Measurements from ENCODE around the gene ZNF771.
"Not testable (repeated sequence)": the region's sequence is repeated elsewhere in the genome, so short reads cannot be mapped to it uniquely, and the experiment has no call there.

Gene ZNF771

DNA sequence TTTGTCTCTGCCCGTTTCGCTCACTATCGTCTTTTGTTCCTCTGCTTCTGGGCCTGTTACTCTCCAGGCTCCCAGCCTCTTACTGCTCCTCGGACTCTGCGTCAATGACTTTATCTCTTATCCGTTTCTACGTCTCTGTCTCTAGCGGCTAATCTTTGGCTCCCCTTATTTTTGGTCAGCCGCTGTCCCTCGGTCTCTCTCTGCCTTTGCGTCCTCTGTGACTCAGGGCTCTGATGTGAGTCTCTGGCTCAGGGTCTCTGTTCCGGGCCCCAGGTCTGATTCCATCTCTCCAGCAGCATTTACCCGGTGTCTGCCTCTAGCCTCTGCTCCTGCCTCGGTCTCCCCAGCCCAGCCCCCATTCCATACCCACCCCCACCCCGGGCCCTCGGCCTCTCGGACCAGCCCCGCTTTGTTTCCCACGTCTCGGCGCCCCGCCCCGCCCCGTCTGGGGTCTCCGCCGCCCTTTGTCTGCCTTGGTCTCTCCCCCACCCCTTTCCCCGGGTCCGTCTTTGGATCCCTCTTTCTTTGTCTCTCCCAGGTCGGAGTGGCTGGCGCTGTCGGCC, 12.7 kb upstream of the ZNF771 start:
- H2AFZ ChIP-seq = peak overlapping the region; percentile 96
- no peaks in the 10 kb centered on the region for H3K27me3 ChIP-seq (ENCODE audit: control insufficient read depth, insufficient read depth, low read length)
- peak overlapping the region; percentile 83 for H3K9ac ChIP-seq
- TF ChIP-seq, protein P1, sequence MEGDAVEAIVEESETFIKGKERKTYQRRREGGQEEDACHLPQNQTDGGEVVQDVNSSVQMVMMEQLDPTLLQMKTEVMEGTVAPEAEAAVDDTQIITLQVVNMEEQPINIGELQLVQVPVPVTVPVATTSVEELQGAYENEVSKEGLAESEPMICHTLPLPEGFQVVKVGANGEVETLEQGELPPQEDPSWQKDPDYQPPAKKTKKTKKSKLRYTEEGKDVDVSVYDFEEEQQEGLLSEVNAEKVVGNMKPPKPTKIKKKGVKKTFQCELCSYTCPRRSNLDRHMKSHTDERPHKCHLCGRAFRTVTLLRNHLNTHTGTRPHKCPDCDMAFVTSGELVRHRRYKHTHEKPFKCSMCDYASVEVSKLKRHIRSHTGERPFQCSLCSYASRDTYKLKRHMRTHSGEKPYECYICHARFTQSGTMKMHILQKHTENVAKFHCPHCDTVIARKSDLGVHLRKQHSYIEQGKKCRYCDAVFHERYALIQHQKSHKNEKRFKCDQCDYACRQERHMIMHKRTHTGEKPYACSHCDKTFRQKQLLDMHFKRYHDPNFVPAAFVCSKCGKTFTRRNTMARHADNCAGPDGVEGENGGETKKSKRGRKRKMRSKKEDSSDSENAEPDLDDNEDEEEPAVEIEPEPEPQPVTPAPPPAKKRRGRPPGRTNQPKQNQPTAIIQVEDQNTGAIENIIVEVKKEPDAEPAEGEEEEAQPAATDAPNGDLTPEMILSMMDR (IDR thresholded peaks at IDR 0.05) = no peak
- H3K36me3 ChIP-seq (ENCODE audit: control insufficient read depth, insufficient read depth, low read length) = no peaks in the 10 kb centered on the region
- H3K27ac ChIP-seq = peak overlapping the region; percentile 83
- H3K4me3 ChIP-seq (ENCODE audit: low read depth, low read length) = peak overlapping the region; percentile 63
- H3K79me2 ChIP-seq = no peaks in the 10 kb centered on the region
- peaks cover 14% of the 10 kb centered on the region for H3K4me1 ChIP-seq
- peak overlapping the region; percentile 79 for H3K4me2 ChIP-seq (ENCODE audit: low read length)
- no peaks in the 10 kb centered on the region for H3K9me3 ChIP-seq (ENCODE audit: control insufficient read depth, low read length)

DNA sequence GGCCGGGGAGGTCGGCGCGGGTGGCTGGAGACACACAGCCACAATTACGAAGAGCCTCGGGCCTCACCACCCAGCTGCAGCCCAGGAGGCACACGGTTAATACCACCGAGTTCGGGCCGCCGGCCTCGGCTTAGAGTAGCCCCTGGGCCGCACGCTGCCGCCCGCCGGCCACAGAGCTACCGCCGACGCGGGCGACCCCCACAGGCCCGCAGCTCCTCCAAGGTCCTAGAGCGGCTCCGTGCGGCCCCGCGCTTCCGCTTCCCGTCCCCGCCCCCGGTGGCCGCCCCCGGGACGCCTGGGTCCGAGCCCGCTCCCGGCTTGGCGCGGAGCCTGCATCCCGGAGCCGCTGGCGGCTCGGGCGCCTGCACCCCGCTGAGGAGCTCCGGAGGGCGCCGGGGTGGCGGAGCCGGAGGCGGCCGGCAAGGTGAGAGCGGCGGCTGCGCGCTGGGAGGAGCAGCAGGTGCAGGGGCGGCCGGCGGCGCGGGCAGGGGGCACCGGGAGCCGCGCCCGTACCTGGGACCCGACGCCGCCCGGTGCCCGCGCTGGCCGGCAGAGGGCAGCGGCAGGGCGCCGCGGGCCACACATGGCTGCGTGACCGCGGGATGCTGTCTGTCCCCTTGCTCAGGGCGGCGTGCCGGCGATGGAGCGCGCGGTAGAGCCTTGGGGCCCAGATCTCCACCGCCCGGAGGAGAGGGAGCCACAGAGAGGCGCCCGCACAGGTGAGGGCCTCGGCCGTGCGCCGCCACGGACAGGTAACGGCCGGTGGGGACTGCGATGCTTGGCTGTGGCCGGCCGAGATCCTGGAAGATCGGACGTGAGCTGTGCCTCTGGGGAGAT, 12.0 kb upstream of the ZNF771 start, which contains the start of gene ZNF48:
Gene ZNF48, plus strand, starts transcription at position 266 of the 837 bp plus-strand sequence. Its CDS starts 375 bp downstream, at position 641.
- Histone ChIP-seq H2AFZ (peak within 1 kb of the TSS; percentile 96), H3K27ac (peak within 1 kb of the TSS; percentile 83), H3K36me3 (ENCODE audit: control insufficient read depth, insufficient read depth, low read length) (no peaks in the 10 kb centered on the region), H3K79me2 (no peaks in the 10 kb centered on the region), H3K4me3 (ENCODE audit: low read depth, low read length) (peak within 1 kb of the TSS; percentile 63), H3K4me2 (ENCODE audit: low read length) (peak within 1 kb of the TSS; percentile 79), H3K27me3 (ENCODE audit: control insufficient read depth, insufficient read depth, low read length) (no peaks in the 10 kb centered on the region), H3K4me1 (peaks cover 18% of the 10 kb centered on the region), H3K9me3 (ENCODE audit: control insufficient read depth, low read length) (no peaks in the 10 kb centered on the region), H3K9ac (peak within 1 kb of the TSS; percentile 83)
- TF ChIP-seq, protein P1 (IDR thresholded peaks at IDR 0.05) = peak; percentile 22

DNA sequence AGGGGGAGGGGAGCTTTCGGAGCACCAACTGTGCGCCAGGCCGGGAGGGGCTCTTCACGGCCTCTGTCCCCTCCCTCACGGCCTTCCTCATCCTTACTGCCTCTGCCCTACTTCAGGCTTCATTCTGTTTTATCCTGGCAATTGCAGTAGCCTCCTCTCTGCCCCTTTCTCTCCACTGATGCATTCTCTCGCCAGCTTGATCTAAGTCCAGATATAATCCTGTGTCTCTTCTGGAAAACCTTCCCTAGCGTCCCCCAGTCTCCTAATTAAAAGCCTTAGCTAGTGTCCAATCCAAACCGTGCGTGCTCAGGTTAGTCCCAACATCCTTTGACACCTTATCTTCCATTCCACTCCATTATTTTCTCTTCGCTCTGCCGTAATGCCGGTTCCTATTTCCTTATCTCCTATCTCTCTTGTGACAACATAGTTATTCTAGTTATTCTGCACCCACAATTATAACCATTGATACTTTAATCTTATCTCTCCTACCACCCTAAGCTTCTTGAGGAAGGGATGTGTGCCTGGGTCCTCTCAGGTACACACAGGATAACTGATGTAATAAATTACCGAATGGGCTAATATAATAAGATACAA, 11.3 kb upstream of the ZNF771 start:
- Histone ChIP-seq H2AFZ (peak overlapping the region; percentile 90), H3K4me1 (peaks cover 18% of the 10 kb centered on the region), H3K9ac (peak overlapping the region; percentile 21), H3K27ac (peak overlapping the region; percentile 82), H3K4me2 (ENCODE audit: low read length) (peak overlapping the region; percentile 72), H3K79me2 (no peaks in the 10 kb centered on the region), H3K27me3 (ENCODE audit: control insufficient read depth, insufficient read depth, low read length) (no peaks in the 10 kb centered on the region), H3K9me3 (ENCODE audit: control insufficient read depth, low read length) (no peaks in the 10 kb centered on the region), H3K36me3 (ENCODE audit: control insufficient read depth, insufficient read depth, low read length) (no peaks in the 10 kb centered on the region), H3K4me3 (ENCODE audit: low read depth, low read length) (peak overlapping the region; percentile 63)
- TF ChIP-seq, protein P1 (IDR thresholded peaks at IDR 0.05) = no peak

DNA sequence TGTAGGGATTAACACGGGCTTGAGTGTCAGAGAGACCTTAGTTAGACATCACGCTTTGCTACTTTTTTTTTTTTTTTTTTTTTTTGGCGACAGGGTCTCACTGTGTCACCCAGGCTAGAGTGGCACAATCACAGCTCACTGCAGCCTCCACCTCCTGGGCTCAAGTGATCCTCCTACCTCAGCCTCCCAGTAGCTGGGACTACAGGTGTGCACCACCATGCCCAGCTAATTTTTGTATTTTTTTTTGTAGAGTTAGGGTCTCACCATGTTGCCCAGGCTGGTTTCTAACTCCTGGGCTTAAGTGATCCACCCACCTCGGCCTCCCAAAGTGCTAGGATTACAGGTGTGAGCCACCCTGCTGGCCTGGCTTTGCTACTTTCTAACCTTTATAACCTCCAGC, 10.8 kb upstream of the ZNF771 start:
- H3K9ac ChIP-seq; H3K79me2 ChIP-seq; H3K27me3 ChIP-seq (ENCODE audit: control insufficient read depth, insufficient read depth, low read length); H2AFZ ChIP-seq; H3K36me3 ChIP-seq (ENCODE audit: control insufficient read depth, insufficient read depth, low read length); H3K9me3 ChIP-seq (ENCODE audit: control insufficient read depth, low read length): not testable (repeated sequence)
- Histone ChIP-seq H3K4me1 (peaks cover 18% of the 10 kb centered on the region), H3K4me3 (ENCODE audit: low read depth, low read length) (peak overlapping the region; percentile 63), H3K4me2 (ENCODE audit: low read length) (peak overlapping the region; percentile 72), H3K27ac (peak overlapping the region; percentile 82)

DNA sequence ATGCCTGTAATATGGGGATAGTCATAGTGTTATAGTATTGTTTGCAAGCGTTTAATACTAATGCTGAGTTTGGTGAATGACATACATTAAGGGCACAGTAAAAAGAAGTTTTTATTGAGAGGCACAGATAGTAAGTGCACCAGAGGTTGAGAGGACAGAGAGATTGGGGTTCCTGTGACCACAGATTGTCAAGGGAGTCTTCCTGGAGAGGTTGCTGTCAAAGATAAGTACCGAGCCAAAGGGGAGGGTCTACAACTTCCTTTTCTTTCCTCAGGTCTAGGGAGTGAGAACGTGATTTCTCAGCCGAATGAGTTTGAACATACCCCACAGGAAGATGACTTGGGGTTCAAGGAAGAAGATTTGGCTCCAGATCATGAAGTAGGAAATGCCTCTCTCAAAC, 10.3 kb upstream of the ZNF771 start:
- no peaks in the 10 kb centered on the region for H3K9me3 ChIP-seq (ENCODE audit: control insufficient read depth, low read length)
- H3K27ac ChIP-seq = no peak overlapping the region
- no peak overlapping the region for H3K4me2 ChIP-seq (ENCODE audit: low read length)
- H3K79me2 ChIP-seq = no peaks in the 10 kb centered on the region
- no peak overlapping the region for H3K4me3 ChIP-seq (ENCODE audit: low read depth, low read length)
- H2AFZ ChIP-seq = no peak overlapping the region
- H3K36me3 ChIP-seq (ENCODE audit: control insufficient read depth, insufficient read depth, low read length) = no peaks in the 10 kb centered on the region
- H3K4me1 ChIP-seq = peaks cover 18% of the 10 kb centered on the region
- TF ChIP-seq, protein P1 (IDR thresholded peaks at IDR 0.05) = no peak
- no peaks in the 10 kb centered on the region for H3K27me3 ChIP-seq (ENCODE audit: control insufficient read depth, insufficient read depth, low read length)
- no peak overlapping the region for H3K9ac ChIP-seq

Measured in parathyroid adenoma (tissue), 2 donors.